Esophagus mucosa (tissue), 1 donor: Measurements from ENCODE around the gene CORO2A. TPM values are rescaled to one million over a fixed set of nuclear protein-coding genes. Genes with fewer than 3 reads are reported as not detected.

Experiments used
- ATAC-seq: fragments of 200-7000 bp; cut with Tn5 transposase; one replicate; pipeline ENCODE4 v1.9.1; 2020
- total RNA-seq: library from RNA; stranded (reverse); gene quantifications from one replicate; pipeline ENCODE4 v1.2.4, GENCODE V29; 2023
- donor health status: DM: yes; HTN: yes; CAD: no.

The CORO2A gene
- total RNA-seq, 1 donor from 2014 or later, result 21.2 TPM

DNA sequence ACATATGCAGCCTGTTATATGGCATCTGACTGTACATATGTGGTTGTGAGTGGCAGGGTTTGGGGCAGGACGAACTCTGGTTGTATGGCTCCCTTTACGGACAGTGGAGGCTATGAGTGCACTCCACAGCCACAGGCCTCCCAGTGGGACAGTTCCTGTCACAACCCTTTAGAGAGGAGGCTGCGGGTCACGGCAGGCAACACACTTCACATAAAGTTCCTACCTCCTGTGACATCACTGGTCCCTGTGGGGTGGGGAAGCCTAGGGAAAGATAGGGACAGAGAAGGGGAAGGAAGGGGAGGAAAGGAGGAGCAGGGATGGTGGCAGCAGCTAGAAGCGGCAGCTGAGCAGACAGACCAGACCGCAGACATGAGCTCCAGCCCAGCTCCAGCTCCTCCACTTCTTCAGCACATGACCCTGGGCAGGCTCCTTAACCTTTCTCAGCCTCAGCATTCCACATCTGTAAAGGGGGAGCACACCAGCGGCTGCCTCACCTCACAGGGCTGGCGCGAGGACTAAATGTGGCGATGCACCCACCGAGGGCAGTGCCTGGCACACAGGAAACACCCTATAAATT lies 27.4 kb upstream of the CORO2A start:
- ATAC-seq, result no peak

DNA sequence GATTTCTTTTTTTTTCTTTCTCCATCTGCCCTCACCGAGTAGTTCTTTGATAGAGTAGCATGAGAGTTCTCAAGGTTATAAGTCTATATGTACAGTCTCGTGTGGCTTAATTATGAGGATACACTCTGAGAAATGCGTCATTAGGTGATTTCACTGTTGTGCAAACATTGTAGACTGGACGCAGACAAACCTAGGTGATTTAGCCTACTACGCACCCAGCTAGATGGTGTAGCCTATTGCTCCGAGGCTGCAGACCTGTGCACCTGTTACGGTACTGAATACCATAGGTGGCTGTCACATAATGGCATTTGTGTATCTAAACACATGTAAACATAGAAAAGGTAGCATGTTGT lies 26.9 kb upstream of the CORO2A start:
- no peak for ATAC-seq

DNA sequence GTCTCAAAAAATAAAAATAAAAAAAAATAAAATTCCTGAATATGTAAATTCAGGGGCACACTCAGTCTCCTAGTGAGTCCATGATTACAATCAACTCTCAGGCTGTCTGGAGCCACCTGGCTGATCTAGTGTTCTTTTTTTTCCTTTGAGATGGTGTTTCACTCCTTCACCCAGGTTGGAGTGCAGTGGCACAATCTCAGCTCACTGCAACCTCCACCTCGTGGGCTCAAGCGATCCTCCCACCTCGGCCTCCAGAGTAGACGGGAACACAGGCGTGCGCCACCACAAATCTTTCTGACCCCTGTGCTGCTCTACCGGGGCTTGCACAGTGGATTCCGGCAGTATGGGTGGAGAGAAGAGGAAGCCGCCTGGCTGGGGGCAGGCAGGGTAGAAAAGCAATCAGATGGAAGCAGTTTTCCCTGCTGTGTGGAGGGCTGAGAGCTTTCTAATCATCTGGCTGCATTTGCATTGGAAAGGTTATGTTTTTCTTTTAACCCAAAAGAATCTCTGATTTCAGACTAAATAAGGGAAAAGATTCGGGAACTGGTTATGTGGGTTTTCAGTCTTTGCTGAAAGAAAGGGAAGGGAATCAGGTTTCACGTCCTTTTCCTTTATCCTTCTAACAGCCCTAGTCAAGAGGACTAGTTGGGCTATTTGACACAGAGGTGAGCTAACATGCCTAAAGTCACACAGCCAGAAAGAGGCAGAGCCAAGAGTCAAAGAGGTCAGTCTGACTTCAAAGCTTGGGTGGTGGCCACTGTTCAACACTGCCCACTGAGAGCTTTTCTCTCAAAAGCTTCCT lies 26.3 kb upstream of the CORO2A start:
- no peak for ATAC-seq

DNA sequence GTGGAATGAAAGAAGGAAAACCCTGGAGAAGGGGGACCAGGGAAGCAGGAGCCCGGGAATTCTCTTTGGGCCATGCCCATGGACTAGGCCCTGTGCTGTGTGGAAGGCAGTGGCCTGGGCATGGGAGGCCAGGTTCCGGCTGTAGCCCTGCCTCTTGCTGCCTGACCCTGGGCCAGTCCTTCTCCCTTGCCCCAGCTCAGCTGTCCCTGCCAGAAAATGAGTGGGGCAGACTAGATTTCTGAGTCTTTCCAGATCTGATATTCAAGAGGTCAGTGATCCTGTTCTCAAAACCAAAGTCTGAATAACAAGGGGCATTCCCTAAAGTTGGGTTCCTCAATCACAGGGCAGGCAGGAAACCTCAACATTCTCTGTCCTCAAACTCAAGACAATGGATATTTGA lies 24.8 kb upstream of the CORO2A start:
- ATAC-seq, result no peak

DNA sequence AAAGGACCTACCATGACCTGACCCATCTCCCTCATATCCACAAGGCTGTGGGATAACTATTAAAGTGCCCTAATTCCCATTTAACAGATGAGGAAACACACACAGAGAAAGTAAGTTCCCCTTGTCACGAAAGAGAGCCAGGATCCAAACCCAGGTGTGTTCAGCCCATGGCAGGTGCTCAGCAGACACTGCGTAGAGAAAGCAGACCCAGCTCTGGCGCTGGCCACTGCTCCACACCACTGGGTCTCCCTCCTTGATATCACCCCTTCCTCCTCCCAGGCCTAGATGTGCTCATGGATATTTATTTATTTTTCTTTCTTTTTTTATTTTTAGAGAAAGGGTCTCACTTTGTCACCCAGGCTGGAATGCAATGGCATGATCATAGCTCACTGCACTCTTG lies 24.0 kb upstream of the CORO2A start:
- ATAC-seq, result no peak

DNA sequence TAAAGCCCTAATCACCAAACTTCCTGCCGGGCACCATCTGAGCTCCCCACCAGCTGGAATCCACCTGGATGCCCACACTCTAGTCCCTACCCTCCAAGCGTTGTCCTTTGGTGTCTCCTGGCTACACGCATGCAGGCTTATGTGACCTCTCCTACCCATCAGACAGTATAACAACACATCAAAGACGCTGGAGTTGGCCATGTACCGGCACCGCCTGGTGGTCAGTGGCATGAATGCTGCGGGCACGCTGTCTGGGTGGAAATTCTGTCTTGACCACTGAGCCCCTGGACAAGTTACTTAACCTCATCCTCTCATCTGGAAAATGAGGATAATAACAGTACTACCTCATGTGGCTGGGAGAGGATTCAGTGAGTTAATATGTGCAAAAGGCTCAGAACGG lies 23.4 kb upstream of the CORO2A start:
- ATAC-seq, result no peak

DNA sequence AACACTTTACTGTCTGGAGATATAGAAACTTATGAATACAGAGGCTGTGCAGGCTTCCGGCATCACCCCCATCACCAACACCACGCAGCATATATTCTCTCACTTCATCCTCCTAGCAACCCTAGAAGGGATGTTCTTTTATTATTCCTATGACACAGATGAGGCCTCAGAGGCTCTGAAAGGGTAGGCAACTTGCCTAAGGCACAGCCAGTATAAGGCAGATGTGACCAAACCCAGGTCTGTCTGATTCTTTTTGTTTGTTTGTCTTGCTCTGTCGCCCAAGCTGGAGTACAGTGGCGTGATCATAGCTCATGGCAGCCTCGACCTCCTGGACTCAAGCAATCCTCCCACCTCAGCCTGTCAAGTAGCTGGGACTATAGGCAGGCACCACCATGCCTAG lies 22.8 kb upstream of the CORO2A start:
- no peak for ATAC-seq

DNA sequence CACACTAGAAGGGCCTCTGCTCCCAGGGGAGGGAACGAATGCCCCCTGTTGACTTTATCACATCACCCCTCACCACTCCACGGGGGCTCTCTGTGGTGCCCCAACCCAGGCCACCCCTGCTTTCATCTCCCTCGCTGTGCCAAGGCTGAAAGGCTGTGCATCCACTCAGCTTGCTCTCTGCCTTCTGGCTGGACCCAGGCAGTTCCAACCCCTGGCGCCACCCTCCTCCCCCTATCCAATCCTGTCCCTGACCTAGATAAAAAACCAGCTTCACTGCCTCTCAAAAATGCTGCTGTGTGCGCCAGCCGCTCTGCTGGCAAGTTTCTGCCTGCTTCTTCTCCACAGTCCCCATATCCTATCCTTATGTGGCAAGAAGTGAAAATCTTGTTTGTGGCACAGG lies 22.4 kb upstream of the CORO2A start:
- peak; percentile 30 for ATAC-seq

DNA sequence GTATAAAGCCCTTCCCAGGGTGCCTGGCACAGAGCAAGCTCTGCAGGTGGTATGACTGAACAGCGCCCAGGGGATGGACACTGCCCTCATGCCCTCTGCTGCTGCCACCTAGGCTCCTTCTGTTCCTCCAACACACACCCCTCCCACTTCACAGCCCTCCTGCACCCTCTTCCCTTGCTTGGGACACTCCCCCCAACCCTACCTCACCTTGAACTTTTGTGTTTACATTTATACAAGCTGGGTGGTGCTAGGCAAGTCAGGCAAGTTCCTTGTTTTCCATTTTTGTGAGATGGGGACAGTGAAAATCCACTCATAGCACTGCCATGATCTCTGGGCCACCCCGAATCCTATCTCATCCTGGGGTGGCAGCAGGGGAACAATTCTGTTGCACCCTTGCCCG lies 18.8 kb upstream of the CORO2A start:
- ATAC-seq, result no peak

DNA sequence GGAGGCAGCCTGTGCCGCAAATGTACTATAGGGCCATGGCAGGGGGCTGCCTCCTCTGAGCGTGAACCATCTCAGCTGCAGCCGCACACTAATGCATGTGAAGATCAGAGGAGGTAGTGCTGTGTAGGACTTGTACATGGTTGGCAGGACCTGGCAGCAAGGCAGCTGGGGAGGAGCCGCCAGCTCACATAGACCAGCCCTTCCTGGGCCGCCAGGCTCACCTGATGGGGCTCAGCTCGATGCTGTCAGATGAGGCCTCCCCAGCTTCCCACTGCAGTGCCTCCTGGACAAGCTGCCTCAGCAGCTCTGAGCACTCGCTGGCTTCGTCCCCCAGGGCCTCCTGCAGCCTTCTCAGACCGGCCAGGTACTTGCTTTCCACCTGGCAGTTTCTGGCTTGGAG lies 18.0 kb upstream of the CORO2A start:
- peak; percentile 37 for ATAC-seq

DNA sequence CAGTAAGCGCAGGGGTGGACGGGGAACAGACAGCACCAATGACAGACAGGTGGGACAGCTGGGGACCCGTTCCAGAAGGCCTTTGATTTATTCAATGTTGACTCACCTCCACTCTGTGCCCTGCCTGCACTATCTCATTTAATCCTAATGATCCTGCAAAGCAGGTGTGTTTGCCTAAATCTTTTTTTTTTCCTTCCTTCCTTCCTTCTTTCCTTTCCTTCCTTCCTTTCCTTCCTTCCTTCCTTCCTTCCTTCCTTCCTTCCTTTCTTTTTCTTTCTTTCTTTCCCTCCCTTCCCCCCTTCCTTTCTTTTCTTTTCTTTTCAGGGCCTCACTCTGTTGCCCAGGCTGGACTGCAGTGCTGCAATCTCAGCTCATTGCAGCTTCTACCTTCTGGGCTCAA lies 17.1 kb upstream of the CORO2A start:
- no peak for ATAC-seq

DNA sequence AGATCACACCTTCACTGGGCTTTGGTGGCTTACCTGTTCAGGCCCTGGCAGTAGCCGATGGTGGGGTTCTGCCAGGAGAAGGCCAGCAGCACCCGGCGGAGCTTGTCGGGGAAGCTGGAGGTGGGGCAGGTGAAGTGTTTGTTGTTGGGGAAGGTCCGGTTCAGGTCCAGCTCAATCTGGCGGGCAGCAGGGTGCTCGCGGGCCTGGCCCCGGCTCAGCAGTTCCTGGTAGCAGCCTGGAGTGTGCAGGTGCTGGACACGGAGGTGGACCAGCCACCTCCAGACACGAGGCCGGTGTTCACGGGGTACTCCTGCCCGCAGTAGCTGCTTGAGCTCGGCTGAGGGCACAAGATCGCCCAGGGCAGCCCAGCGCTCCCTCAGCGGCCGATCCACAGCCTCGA lies 16.2 kb upstream of the CORO2A start:
- ATAC-seq, result no peak

DNA sequence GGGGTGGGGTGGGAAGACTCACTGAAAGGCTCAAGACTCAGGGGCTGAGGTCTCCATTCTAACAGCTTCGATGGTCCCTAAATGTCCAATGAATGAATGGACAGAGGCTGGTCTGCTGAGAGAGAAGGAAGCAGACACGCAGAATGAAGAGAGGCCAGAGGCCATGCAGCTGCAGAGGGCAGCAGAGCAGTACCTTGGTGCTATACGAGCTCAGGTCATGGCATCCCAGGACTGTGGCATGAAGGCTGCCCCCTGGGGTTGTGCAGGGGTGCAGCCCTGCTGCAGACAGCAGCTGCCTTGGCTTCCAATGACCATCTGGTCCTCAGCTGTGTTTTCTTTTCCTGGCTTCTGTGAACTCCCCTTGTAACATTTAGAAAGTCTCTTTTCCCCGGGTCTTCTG lies 15.2 kb upstream of the CORO2A start:
- no peak for ATAC-seq

DNA sequence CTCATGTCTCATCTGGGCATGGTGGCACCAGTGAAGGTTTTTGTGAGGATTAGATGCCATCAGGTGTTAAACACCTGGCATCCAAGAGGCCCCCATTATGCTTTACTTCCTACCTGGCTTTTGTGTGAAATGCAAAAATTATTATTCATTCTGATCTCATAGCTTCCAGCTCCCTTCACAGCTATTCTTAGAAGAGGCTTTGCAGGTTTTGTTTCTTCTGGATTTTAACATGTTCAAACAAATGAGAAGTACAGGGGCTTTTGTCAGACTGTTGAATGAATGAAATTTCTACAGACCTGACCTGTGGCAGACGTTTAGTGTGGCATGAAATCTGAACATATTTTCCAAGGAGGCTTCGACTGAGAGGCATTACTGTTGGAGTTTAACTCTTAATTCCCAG lies 14.3 kb upstream of the CORO2A start:
- ATAC-seq, result no peak

DNA sequence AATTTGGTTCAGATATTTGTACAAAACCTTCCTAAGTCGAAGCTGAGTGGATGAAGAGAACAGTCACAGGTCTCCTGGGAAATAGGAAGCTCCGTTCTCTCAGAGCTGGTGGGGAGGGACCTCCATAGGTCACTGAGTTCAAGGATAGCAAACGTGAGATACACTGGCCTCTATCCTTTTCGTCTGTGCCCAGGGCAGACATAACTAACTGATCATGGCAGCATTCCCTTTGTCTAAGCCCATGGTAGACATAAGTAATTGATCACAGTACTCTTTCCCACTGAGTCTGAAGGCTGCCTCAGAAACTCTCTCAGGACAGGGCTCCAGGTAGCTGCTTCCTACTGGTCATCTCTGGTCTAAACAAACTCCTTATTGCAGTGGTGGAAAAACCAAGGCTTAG lies 12.3 kb upstream of the CORO2A start:
- ATAC-seq, result no peak

DNA sequence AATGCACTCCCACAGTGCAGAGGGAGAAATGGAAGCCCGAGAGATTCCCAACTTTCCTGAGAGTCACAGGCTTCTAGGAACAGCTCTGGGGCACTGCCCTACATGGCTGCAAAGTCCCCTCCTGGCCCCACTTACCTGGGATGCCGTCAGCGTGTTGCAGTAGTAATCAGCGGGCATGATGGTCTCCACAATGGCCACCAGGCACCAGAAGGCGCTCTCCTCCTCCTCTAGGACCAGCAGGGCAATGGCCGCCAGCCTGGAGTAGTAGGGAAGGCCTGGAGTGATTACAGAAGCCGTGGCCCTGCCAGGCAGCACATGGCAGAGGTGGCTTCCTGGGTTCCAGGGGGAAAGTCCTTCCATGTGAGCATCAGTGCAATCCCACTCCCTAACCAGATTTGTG lies 10.7 kb upstream of the CORO2A start:
- ATAC-seq, result no peak

DNA sequence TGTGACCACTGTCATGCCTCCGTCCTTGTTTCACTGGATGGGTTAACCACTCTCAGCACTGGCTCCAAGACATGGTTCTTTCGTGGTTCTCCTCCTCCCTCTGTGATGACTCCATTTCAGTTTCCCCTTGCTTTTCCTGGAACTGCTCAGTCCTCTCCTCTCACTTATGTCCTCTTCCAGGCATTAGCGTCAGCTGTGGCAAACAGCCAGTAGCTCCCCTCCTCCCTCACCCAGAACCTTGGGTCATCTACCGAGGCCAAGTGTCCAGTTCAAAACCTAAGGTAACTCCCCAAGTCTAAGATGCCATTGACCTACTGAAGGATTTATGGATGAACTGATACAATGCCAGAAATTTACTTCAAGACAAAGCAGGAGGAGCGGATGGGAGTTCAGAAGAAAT lies 9.8 kb upstream of the CORO2A start:
- ATAC-seq, result no peak

DNA sequence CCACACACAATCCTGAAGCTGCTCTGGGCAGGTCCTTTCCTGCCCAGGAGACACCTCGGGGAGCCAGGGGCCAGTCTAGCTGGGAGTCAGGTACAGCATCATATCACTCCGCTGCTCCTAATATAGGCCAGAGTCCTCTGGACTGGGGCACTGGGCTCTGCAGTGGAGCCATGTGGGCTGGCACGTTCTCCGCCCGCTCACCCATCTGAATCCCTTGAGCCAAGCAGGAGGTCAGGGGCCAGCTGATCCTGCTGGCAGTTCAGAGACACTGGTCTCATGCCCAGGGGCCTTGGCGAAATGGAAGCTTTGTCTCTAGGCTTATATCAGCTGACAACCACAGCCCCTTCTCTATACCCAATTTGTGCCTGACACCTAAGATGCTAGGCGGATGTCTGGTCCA lies 9.3 kb upstream of the CORO2A start:
- ATAC-seq, result no peak

DNA sequence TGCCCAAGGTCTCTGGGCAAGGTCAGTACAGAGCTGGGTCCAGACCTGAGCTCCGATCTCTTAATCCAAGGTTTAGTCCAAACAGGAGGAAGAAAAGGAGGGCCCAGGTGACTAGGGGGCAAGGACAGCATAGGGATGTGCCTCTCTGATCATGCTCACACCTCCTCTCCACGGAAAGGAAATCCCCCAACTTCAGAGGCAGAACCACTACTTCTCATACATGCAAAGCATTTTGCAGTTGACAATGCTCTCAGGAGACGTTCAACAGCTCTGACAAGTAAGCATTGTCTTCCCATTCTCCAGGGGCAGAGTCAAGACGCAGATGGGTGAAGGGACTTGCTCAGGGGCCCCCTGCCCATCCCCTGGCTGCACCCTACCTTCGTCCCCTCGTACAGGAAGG lies 8.7 kb upstream of the CORO2A start:
- no peak for ATAC-seq

DNA sequence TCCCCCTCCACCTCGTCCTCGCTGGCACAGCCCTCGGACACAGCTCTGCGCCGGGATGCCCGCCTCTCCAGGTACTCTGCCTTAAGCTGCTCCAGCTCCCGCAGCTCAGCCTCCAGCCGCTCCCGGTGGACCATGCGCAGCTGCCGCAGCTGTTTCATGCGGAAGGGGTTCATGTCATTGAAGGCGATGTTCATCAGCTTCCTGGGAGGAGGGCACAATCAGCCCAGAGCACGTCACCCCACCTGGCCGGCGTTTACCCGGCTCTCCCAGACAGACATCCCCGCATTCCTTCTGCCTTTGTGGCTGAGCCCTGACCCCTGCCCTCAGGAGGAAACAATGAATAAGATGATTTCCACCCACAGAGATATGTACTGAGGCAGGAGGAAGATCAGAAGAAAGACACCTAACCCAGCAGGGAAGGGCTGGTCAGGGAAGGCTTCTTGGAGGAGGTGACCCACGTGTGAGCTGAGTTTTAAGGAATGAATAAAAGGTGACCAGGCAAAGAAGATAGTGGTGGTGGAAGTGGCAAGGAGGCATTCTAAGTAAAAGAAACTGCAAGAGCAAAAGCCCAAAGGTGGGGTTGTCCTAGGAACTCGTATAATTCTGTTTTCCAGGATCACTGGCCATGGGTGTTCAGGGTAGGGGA lies 7.1 kb upstream of the CORO2A start:
- ATAC-seq, result no peak

DNA sequence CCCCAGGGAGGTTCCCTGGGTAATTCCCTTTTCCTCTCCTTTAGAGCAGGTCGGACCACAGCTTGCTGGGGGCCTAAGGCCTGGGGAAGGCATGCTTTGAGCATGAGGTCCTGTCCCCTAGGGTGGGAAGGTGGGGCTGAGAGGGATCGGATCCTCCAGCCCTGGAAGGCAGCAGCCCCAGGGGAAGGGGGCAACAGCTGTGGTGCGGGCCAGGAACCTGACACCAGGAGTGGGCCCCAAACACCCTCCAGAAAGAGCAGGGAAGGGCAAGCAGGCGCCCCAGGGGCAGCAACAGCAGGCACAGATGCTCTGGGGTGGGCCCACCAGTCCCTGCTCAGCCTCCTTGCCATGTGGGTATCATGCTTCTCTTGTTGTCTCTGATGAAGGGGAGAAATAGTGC lies 3.2 kb upstream of the CORO2A start:
- ATAC-seq, result no peak

DNA sequence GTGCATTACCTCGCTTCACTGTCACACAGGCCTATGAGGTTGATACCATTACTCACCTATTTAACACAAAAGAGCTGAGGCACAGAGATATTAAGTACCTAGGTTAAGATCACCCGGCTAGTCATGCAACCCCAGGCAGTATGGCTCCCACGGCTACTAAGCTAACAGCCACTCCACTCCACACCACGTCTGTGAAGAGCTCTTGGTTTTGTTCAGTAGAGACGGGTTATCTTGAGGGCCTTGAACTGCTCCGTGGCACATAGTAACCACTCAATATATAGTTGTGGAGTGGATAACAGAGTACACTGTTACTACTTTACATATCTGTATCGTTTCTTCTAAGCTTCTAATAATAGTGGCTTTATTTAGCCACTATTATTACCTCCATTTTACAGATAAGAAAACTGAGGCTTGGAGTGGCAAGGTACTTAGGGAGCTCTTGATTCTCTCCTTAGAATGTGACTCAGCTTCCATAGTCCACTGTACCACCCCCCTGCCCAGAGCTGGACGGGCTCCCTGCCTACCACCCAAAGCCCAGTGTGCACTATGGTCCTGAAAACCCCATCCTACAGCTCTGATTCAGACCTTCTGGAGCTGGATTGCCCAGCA lies 1.0 kb upstream of the CORO2A start:
- no peak for ATAC-seq

DNA sequence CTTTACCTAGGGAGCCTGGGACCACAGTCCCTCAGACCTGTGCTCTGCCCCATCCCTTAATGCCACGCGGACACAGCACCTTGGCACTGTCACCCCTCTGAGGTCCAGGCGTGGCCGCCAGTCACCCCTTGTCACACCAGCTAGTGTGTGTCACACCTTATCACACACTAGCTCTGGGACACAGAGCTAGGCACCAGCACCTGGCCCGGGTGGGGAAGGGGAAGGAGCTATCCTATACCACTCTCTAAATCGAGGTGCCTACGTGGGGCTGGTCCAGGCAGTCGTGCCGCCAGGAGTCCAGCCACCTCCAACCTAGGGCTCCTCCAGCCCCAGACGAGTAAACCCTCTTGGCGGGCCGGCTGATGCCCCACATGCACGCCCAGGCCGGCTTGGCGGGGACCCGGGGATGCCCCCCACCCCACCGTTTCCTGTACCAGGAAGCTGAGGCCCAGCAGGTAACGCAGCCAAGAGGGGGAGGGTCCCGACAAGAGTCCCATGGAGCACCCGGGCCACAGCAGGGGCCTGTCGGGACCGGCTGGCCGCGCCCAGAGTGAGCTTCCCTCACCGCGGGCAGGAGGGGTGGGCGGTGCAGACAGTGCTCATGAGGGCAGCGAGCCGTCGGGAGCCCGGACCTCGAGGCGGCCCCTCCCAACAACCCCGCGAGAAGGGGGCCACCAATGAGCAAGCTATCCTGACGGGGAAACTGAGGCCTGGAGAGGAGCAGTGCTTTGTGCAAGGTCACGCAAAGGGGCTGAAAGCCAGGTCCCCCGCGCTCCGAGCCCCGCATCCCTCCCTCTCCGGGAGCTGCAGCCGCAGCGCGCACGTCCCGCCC lies 550 bp downstream of the CORO2A start:
- peak; percentile 53 for ATAC-seq
